Esophagus muscularis mucosa (tissue), 4 donors: Measurements from ENCODE around the gene RNU7-1. TPM values are rescaled to one million over a fixed set of nuclear protein-coding genes. Genes with fewer than 3 reads are reported as not detected.
A peak's percentile ranks its signal among the peaks of the same experiment; 100 is the strongest.

ENCODE experiments used
- DNase-seq: peaks from one replicate; pipeline ENCODE4 v3.0.0-alpha.2; 2017; ENCODE audit errors: extremely low spot score
- H3K27ac ChIP-seq, 4 donors: fragments of 200-600 bp; sonication (generic); replicated peaks in 1 of 4; 1 replicate in 3 of 4; 2 replicates in 1 of 4; pipeline ENCODE4 v1.5.1; 2016 to 2019; ENCODE audit warnings: mild to moderate bottlenecking in 1 of 4
- H3K27me3 ChIP-seq, 4 donors: fragments of 200-600 bp; sonication (generic); one replicate each; pipeline versions ENCODE4 v1.5.1 to v1.6.0; 2016 to 2019
- H3K36me3 ChIP-seq, 4 donors: fragments of 200-600 bp; sonication (generic); one replicate each; pipeline ENCODE4 v1.5.1; 2016 to 2019
- H3K4me1 ChIP-seq, 4 donors: fragments of 200-600 bp; sonication (generic); one replicate each; pipeline ENCODE4 v1.5.1; 2016 to 2019
- H3K4me3 ChIP-seq, 4 donors: fragments of 200-600 bp; sonication (generic); 1 replicate in 2 of 4; 2 replicates in 2 of 4; pipeline ENCODE4 v1.5.1; 2016 to 2019; ENCODE audit warnings: mild to moderate bottlenecking in 4 of 4, moderate library complexity in 1 of 4
- H3K9me3 ChIP-seq, 4 donors: fragments of 200-600 bp; sonication (generic); 1 replicate in 3 of 4; 2 replicates in 1 of 4; pipeline ENCODE4 v1.5.1; 2016 to 2019
- CTCF ChIP-seq, 3 experiments: fragments of 200-600 bp in 2 of 3; fragments of 450-650 bp in 1 of 3; sonication (generic) in 2 of 3; IDR thresholded peaks; one replicate each; pipeline ENCODE4 v1.5.1; 2017 to 2019; ENCODE audit warnings: antibody characterized with exemption in 3 of 3, mild to moderate bottlenecking in 2 of 3, moderate library complexity in 1 of 3
- EP300 ChIP-seq: sonication (generic); formaldehyde crosslinking; IDR thresholded peaks from one replicate; pipeline ENCODE4 v1.6.1; 2017; ENCODE audit warnings: antibody characterized with exemption
- POLR2A ChIP-seq: fragments of 450-650 bp; IDR thresholded peaks from one replicate; pipeline ENCODE4 v1.6.1; 2017; ENCODE audit warnings: antibody characterized with exemption, moderate library complexity, mild to moderate bottlenecking, low read depth
- POLR2AphosphoS5 ChIP-seq, 2 donors: sonication (generic); formaldehyde crosslinking; IDR thresholded peaks; one replicate each; pipeline ENCODE4 v1.6.1; 2017; ENCODE audit warnings: antibody characterized with exemption in 2 of 2
- WGBS: methylation state at CpG from one replicate; pipeline ENCODE4 v1.1.5; 2018; 5-methylcytosine and 5-hydroxymethylcytosine counted together
- intact Hi-C: fragments of 100-400 bp; cut with DNase I; formaldehyde crosslinking; loops from one replicate; pipeline ENCODE4 v1.15.1; 2023
- total RNA-seq, 4 donors: library from RNA; depleted of rRNA; stranded (reverse); fragments of >200 nt; gene quantifications; one replicate each; pipeline versions ENCODE4 v1.1.0 to v1.2.1, GENCODE V29; 2016

The RNU7-1 gene
- total RNA-seq, 4 donors from 2014 or later, result not detected

DNA sequence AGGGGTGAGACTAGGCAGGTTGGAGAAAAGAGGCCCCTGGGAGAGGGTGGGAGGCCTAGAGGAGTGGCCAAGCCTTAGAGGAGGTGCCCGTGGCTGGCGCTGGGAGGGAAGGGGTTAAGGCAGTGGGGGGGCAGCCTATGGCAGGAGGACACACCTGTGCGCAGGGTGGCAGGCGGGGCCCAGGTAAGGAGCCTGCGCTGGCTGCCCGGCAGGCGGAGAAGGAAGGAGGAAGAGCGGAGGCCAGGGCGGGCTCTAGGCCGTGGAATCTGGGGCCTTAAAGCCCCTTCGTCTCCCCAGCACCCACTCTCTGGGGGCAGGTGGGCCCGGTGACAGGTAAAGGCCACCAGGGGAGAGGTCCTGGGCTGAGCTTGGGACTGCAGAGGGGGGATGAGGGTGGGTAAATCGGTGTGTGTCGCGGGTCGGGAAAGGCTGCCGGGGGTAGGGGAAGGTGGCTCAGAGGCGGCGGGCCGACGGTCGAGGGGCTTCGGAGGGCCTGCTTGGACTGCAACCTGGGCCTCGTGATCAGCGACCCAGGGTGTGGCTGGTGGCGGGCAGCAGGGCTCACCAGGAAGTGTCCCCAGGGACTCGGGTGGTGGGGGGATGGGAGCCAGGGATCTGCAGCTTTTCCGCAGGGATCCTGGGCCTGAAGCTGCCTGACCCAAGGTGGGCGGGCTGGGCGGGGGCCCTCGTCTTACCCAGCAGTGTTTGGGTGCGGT lies 19.6 kb downstream of the RNU7-1 start:
- no peak for DNase-seq
- WGBS, result 76% methylated on average over 23 of the region's 32 CpGs

DNA sequence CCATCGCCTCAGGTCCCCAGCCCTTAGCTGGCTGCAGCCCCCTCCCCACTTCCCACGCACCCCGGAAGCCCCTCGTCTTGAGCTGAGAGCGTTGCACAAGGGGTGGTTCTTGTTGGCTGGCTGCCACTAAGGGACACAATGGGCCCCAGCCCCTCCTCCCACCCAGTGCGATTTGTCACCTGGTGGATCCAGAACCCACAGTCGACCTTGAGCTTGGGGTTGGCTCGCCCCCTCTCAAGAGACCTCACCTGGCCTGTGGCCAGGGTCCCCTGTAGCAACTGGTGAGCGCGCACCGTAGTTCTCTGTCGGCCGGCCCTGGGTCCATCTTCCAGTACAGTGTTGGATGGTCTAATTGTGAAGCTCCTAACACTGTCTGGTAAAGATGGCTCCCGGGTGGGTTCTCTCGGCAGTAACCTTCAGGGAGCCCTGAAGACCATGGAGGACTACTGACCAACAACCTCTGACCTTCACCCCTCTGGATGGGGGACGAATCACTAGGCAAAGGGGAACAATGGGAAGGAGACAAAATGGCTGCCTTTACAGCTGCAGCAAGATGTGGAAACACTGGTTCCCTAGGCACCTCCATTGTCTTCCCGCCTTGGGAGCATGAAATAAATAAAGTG lies 20.3 kb downstream of the RNU7-1 start:
- no peak for TF ChIP-seq POLR2A
- no peak for TF ChIP-seq CTCF (IDR thresholded peaks at IDR 0.05)
- TF ChIP-seq EP300, result no peak
- no peak for TF ChIP-seq POLR2AphosphoS5 (IDR thresholded peaks at IDR 0.05)
- intact Hi-C loops, result no loop called here
- Histone ChIP-seq H3K27ac (peak overlapping the region; percentile 70 to 84 (median 75)), H3K9me3 (no peaks in the 10 kb centered on the region), H3K4me3 (peak overlapping the region in 1 of 4 donors; percentile 32), H3K36me3 (peaks cover 36 to 43% (median 39%) of the 10 kb centered on the region in 4 donors), H3K4me1 (peaks cover 48 to 69% (median 59%) of the 10 kb centered on the region in 4 donors), H3K27me3 (no peaks in the 10 kb centered on the region)
- WGBS, result 72% methylated on average over 16 of the region's 17 CpGs
- DNase-seq, result no peak

More for the DNA sequence above, 19.6 kb downstream of the RNU7-1 start:
- peaks cover 47 to 69% (median 55%) of the 10 kb centered on the region in 4 donors for H3K4me1 ChIP-seq
- TF ChIP-seq EP300 (no peak), CTCF (IDR thresholded peaks at IDR 0.05) (no peak)
- H3K36me3 ChIP-seq, result peaks cover 29 to 36% (median 32%) of the 10 kb centered on the region in 4 donors
- peak overlapping the region; percentile 61 to 84 (median 71) for H3K27ac ChIP-seq
- H3K4me3 ChIP-seq, result peak overlapping the region in 1 of 4 donors; percentile 32
- intact Hi-C loops, result no loop called here
- no peaks in the 10 kb centered on the region for H3K9me3 ChIP-seq
- H3K27me3 ChIP-seq, result no peaks in the 10 kb centered on the region

GRCh38 chr12:6964605-6965025 lies 21.0 kb downstream of the RNU7-1 start:
- H3K9me3 ChIP-seq, result no peaks in the 10 kb centered on the region
- no peak overlapping the region for H3K4me3 ChIP-seq
- H3K4me1 ChIP-seq, result peaks cover 50 to 72% (median 63%) of the 10 kb centered on the region in 4 donors
- no peak for TF ChIP-seq CTCF (IDR thresholded peaks at IDR 0.05)
- TF ChIP-seq POLR2A, result no peak
- no peak for TF ChIP-seq EP300
- TF ChIP-seq POLR2AphosphoS5 (IDR thresholded peaks at IDR 0.05), result no peak
- 61% methylated on average over 3 of the region's 8 CpGs for WGBS
- H3K27me3 ChIP-seq, result no peaks in the 10 kb centered on the region
- no peak for DNase-seq
- intact Hi-C loops, result loop anchor here (1.0 to 5.0 kb wide), 2 partner anchors 40 to 92 kb away; partner anchors contain the start of gene SPSB2
- H3K27ac ChIP-seq, result peak overlapping the region; percentile 70 to 84 (median 75)
- peaks cover 36 to 46% (median 40%) of the 10 kb centered on the region in 4 donors for H3K36me3 ChIP-seq

- TF ChIP-seq CTCF (IDR thresholded peaks at IDR 0.05), result peak; percentile 87 to 94 (median 93)
- TF ChIP-seq POLR2A, result no peak
- TF ChIP-seq EP300, result no peak
- peak; percentile 54 to 83 for TF ChIP-seq POLR2AphosphoS5 (IDR thresholded peaks at IDR 0.05)
- H3K36me3 ChIP-seq, result peaks cover 36 to 46% (median 40%) of the 10 kb centered on the region in 4 donors
- DNase-seq, result no peak
Measured at GRCh38 chr12:6965026-6965661, 21.5 kb downstream of the RNU7-1 start.

More at GRCh38 chr12:6965026-6965661, 21.5 kb downstream of the RNU7-1 start:
- intact Hi-C loops, result loop anchor here (1.0 to 5.0 kb wide), 2 partner anchors 41 to 93 kb away; partner anchors contain the start of gene SPSB2
- Histone ChIP-seq H3K27ac (peak overlapping the region; percentile 70 to 84 (median 75)), H3K27me3 (no peaks in the 10 kb centered on the region), H3K4me3 (no peak overlapping the region), H3K9me3 (no peaks in the 10 kb centered on the region), H3K4me1 (peaks cover 48 to 71% (median 63%) of the 10 kb centered on the region in 4 donors)
- WGBS, result 24% methylated on average over 12 of the region's 12 CpGs
